ENCODE data around the gene WDR86.

Gene WDR86

GRCh38 chr7:151349507-151349853 lies 60.4 kb downstream of the WDR86 start:
- DNase-seq (ENCODE audit: low spot score) = no peak

GRCh38 chr7:151348970-151349369 lies 60.9 kb downstream of the WDR86 start:
- no peak for DNase-seq (ENCODE audit: low spot score)

- DNase-seq (ENCODE audit: low spot score) = no peak
Measured at GRCh38 chr7:151347200-151347599, 62.6 kb downstream of the WDR86 start.

DNA sequence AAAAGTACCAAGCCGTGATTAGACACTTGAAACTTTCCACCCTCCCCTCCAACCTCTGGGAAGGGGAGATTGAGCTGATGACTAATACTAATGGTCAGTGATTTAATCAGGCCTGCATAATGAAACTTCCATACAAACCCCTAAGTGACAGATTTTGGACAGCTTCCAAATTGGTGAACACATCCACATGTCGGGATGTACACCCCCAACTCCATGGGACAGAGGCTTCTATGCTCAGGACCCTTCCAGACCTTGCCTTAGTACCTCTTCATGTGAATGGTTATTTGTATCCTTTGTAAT lies 63.4 kb downstream of the WDR86 start:
- no peak for DNase-seq (ENCODE audit: low spot score)

- DNase-seq (ENCODE audit: low spot score) = no peak
Measured at GRCh38 chr7:151345576-151346469, 64.0 kb downstream of the WDR86 start.

DNA sequence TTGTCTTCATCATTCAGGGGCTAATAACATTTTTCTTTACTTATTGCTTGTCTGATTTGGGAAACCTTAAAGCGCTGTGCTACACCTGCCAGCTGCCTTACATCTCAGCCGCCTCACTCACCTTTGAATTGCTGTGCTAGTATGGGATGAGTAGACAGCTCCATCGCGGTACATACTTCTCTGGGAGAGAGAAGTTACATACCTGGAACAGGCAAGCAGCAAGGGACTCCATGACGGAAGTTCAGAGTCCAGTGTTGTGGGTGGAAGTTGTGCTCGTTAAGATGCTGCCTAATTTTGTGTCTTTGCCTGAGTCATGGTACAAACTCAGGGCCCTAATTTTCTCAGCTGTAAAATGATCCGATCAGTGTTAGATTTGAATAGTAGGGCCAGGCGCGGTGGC lies 66.3 kb downstream of the WDR86 start:
- no peak for DNase-seq (ENCODE audit: low spot score)

DNA sequence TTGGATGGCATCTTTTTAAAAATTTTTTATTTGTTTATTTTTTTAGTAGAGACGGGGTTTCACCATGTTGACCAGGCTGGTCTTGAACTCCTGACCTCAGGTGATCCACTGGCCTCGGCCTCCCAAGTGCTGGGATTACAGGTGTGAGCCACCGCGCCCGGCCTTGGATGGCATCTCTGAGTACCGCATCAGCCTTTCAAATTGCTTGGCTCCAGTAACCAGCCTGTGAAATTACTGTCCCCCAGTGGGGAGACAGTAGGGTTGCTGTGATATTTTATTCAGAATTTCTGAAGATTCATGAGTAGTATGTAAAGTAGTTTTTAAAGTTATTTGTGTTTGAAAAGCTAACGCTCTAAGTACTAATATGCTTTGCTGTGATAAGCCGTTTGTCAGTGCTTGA lies 67.0 kb downstream of the WDR86 start:
- DNase-seq (ENCODE audit: low spot score) = no peak

GRCh38 chr7:151342102-151342646 lies 67.7 kb downstream of the WDR86 start:
- no peak for DNase-seq (ENCODE audit: low spot score)

GRCh38 chr7:151341357-151342101 lies 68.3 kb downstream of the WDR86 start, which contains the start of gene NUB1:
NUB1 (plus strand) TSS chr7:151341812; CDS start chr7:151345350, 3,538 bp downstream.
- DNase-seq (ENCODE audit: low spot score) = peak; percentile 94

DNA sequence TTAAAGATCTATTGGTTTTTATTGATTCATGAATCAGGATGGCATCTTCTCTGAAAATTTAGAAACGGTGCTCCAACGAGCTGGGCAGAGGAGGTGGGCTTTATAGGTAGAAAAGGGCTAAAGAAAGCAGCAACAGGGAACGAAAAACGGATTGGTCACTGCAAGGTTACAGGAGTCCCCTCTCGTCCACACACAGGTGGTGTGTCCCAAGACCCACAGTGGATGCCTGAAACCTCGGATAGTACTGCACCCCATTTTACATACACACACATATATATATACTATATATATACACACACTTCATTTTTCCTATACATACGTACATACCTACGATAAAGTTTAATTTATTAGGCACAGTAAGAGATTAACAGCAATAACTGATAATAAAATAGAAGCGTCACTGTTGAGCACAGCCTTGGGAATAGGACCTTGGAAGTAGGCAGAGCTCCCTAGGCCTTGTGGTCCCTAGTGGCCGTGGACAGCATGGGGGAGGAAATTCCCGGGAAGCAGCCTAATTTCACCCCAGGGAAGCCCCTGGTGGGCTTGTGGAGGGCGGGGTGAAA lies 69.0 kb downstream of the WDR86 start:
- no peak for DNase-seq (ENCODE audit: low spot score)

- no peak for DNase-seq (ENCODE audit: low spot score)
Measured at GRCh38 chr7:151339651-151340382, 70.0 kb downstream of the WDR86 start.

GRCh38 chr7:151338809-151339208 lies 71.0 kb downstream of the WDR86 start:
- DNase-seq (ENCODE audit: low spot score) = no peak

- no peak for DNase-seq (ENCODE audit: low spot score)
Measured at GRCh38 chr7:151337346-151337745, 72.5 kb downstream of the WDR86 start.

DNA sequence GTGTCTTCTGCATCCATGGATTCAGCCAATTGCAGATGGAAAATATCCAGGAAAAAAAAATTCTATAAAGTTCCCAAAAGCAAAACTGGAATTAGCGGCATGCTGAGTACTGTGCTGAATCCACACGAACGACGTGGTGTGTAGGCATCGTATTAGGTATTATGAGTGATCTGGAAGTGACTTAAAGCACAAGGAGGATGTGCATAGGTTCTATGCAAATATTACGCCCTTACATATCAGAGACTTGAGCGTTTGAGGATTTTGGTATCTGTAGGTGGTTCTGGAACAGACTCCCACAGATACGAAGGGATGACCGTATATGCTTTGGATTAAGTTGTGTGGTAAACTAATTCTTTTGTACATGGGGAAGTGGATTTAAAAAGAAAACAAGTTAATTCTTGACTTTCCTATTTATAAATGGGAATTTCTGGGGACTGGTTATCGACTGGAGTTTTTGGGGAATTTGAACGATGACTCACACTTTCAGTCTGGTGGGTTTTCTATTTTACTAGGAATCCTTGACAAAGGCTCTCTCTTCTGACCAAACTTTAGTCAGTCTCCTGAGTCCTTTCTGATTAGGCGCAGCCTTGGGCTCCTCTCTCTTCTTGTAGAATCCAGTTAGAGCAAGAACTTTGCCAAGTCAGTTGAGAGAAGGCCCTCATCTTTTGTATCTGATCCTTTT lies 73.7 kb downstream of the WDR86 start:
- no peak for DNase-seq (ENCODE audit: low spot score)

GRCh38 chr7:151334628-151335027 lies 75.2 kb downstream of the WDR86 start:
- no peak for DNase-seq (ENCODE audit: low spot score)

All from Ammon's horn (tissue), 1 donor.